HG02642 (cell line): ENCODE data around the gene SLC9A4.
"Not testable (repeated sequence)": the region's sequence is repeated elsewhere in the genome, so short reads cannot be mapped to it uniquely, and the experiment has no call there.

Experiments used
- ATAC-seq: cut with Tn5 transposase; IDR thresholded peaks from one replicate; pipeline ENCODE4 v1.9.1; 2021; ENCODE audit warnings: mild to moderate bottlenecking; ENCODE audit not compliant: unreplicated experiment, poor library complexity

SLC9A4 gene

DNA sequence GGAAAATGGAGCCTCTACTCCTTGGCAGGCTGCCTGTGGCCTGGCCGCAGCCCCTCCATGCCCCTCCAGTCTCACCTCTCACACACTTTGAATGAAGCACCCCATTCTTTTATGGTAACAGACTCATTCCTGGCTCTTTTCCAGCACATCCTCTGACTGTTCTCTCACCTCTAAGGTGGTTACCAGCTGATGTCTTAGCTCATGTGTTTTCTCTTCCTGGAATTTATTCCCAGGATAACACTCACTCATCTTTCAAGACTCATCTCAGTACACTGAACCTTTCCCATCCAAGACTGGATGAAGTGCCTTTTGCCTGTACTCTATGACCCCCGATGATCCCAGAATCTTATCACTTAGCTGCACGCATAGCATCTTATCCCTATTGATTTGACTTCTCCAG is 50.6 kb downstream of the SLC9A4 start:
- no peak for ATAC-seq

DNA sequence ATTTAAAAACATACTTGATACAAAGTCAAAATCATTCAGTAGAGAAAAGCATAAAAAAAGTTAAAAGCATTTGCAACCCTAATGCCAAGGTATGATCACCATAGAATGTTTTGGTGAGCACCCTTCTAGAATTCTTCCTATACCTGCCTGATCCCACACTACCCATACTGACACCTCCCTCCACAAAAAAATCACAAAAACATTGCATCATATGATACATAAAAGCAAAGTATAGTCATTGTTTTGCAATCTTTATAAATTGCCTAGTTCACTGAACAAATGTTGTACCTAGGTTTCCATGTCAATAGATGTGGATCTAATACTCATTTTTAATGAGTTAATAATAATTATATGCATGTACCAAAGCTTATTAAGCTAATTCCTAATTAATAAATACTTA is 54.1 kb downstream of the SLC9A4 start:
- ATAC-seq = no peak

DNA sequence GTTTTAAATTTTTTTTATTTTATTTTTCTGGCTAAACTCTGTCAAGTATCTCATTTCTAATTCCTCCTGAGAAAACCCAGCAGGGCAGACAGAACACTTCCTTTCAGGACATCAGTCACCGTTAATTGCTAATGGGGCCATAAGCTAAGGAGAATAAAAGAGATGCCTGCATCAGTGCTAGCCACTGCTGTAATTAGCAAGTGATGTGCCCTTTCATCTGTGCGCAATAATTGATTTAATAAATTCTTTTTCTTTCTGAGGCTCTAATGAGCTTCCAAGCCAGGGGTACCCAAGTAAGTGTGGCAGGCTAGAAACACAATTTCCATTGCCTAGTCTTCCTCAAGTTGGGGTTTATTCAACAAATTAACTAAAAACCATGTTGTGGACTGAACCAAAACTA is 65.5 kb downstream of the SLC9A4 start:
- ATAC-seq = no peak

DNA sequence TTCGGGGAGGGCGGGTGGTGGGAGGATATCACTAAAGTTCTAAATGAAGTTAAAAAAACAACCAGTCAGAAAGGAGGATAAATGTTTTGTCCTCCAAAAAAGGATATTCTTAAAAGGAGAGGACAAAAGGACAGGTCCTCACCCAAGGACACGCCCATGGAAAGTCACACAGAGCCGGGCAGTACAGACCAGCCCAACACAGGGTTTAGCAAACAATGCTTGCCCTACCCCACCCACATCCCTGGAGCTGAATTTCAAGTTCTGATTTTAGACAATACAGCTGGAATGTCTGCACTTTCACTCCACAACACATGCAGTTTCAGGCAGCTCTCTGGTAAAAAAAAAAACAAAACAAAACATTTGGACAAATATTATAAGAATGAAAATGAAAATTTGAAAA is 67.9 kb downstream of the SLC9A4 start:
- ATAC-seq = no peak

DNA sequence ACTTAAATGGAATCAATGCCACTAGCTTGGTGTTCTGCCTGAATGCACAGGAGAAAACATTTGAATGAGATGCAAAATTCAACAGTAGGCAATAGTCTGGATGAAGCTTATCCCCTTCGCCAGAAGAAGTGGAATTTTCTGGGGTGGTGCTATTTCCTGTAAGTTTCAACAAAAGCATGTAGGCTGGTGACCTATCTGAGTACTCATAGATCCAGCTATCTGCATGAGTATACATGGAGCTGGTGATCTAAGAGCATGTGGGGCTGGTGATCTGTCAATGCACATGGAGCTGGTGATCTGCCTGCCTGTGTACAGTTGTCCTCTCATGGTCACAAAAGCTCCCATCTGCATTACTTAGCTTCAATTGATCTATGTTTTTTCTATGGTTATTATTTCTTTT is 71.2 kb downstream of the SLC9A4 start:
- no peak for ATAC-seq

DNA sequence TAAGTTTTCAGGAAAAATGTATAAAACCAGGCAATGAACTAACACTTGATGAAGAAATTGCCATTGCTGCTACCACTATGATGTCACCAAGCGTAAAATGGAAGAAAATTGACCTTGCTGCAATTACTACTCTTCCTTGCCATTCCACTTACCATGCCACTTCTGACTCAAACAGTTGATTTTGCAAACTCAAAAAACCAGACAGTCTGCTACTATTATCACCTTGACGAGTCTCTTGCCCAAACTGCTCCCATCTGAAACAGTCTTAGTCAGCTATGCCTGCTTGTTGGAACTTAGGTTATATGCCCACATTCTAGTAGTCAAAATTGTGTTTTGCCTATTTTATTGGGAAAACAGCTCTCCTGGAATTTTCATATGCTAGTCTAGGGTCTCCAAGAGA is 74.4 kb downstream of the SLC9A4 start:
- ATAC-seq = no peak

DNA sequence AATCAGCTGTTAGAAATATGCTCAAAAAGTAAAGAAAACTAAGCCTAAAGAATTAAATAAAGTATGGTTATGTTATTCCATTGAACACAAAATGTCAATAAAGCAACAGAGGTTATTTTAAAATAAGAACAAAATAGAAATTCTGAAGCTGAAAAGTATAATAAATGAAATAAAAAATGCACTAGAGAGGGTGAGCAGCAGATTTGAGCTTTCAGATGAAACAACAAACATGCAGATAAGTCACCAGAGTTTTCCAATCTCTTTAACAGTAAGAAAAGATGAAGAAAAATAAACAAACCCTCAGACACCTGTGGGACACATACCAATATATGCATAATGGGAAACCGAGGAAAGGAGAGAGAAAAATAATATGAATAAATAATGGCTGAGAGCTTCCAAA is 76.0 kb downstream of the SLC9A4 start:
- ATAC-seq = no peak

DNA sequence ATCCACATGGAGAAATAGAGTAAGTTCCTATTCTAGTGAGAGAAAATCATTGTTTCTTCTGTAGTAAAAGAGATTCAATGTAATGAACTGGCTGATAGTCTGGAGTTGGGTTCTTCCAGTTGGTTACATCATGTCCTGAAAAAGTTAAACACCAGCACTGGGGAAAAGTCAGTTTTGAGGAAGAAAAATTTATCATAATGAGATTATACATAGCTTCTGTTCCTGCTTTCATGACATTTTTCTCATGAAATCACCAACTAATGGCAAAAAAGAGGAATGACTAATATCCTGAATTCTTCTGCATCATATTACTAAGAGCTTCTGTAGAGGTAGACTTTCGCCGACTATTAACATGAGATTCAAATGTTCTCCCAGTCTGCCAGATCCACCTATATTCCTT is 77.1 kb downstream of the SLC9A4 start:
- ATAC-seq = no peak

DNA sequence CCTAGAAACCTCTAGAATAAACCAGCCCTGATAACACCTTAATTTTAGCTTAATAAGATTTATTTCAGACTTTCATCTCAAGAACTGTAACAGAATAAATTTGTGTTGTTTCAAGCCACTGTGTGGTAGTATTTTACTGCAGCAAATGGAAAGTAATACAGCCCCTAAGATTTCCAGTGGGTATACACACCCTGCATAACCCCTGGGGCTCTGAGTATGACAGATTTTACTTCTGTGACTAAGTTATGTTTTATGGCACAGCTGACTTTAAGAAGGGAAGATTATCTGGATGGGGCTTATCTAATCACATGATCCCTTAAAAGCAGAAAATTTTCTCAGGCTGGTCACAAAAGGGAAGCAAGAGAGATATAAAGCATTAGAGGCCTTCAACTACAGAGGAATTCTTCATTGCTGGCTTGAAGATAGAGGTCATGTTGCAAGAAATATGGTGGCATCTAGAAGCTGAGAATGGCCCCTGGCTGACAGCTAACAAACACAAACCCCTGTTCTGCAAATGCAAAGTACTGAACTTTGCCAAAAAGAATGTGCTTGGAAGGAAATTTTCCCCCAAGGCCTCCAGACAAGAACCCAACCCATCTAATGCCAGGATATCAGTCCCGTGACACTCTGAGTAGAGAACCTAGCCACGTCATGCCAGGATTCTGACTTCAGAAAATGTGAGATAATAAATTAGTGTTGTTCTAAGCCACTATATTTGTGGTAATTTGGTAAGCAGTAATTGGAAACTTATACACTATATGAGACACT is 78.5 kb downstream of the SLC9A4 start:
- ATAC-seq = no peak

DNA sequence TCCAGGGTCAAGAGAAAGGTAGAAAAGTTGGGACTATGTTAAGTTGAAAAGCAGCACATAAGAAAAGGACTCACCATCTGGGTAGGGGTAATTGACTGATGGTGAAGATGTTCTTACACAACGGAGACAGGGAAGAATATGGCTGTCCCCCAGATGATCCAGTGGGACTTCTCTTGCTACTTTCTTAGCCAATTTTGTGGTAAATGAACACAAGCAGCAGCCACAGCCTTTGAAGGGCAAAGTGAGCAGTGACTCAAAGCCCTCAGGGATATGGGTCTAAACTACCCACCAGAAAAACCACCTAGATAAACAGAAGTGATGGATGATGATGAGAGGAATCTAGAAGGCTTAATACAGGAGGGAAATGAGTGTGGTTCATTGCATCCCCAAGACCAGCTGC is 80.6 kb downstream of the SLC9A4 start:
- ATAC-seq = no peak

DNA sequence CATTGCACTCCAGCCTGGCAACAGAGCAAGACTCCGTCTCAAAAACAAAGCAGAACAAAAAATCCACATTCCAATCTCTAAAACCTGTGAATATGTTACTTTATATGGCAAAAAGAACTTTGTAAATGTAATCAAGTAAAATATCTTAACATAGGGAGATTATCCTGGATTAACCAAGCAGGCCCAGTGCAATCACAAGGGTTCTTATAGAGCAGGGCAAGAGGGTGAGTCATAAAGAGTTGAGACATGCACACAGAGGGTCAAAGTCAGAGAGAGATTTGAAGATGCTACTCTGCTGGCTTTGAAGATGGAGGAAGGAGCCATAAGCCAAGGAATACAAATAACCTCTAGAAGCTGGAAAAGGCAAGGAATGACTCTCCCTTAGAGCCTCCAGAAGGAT is 85.4 kb downstream of the SLC9A4 start:
- no peak for ATAC-seq

DNA sequence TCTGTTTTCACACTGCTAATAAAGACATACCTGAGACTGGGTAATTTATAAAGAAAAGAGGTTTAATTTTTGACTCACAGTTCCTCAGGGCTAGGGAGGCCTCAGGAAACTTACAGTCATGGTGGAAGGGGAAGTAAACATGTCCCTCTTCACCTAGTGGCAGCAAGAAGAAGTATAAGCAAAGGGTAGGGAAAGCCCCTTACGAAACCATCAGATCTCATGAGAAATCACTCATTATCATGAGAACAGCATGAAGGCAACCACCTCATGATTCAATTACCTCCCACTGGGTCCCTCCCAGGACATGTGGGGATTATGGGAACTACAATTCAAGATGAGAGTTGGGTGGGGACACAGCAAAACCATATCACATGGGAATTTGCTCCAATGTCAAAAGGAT is 89.5 kb downstream of the SLC9A4 start:
- not testable (repeated sequence) for ATAC-seq

DNA sequence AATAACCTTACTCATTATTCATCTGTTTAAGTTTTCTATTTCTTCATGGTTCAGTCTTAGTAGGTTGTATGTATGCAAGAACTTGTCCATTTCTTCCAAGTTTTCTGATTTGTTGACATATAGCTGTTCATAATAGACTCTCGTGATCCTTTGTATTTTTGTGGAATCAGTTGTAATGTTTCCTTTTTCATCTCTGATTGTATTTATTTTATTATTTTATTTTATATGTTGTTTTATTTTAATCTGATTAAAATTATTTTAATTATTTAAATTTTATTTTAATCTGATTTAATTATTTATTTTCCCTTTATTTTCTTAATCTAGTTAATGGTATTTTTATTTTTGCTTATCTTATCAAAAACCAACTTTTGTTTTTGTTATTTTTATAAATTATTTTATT is 102.9 kb downstream of the SLC9A4 start:
- no peak for ATAC-seq

DNA sequence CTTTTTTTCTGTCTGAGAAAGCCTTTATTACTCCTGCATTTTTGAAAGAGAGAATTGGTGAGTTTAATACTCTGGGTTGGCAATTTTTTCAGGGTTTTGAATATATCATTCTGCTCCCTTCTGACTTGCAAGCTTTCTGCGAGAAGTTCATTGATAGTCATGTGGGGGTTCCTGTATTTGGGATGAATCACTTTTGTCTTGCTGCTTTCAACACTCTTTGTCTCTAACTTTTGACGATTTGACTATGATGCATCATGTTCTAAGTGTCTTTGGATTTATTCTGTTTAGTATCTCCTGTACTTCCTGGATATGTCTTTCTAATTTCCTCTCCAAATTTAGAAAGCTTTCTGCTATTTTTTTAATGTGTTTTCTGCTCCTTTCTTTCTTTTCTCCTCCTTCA is 105.3 kb downstream of the SLC9A4 start:
- no peak for ATAC-seq

DNA sequence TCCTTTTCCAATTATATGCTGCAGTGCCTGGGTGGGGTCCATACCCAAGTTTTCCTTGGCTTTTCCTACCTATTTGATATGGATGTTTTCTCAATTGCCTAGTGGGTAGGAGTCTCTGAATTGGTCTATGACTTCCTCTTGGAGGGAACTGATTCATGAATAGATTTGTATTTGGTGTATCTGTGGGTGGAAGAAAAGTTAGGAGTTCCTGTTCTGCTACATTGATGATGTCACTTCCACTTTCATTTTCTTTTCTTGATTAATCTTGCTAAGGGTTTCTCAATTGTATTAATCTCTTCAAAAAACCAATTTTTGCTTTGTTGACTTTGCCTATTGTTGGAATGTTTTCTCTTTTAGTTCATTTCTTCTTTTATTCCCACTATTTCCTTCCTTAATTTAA is 108.9 kb downstream of the SLC9A4 start:
- no peak for ATAC-seq

DNA sequence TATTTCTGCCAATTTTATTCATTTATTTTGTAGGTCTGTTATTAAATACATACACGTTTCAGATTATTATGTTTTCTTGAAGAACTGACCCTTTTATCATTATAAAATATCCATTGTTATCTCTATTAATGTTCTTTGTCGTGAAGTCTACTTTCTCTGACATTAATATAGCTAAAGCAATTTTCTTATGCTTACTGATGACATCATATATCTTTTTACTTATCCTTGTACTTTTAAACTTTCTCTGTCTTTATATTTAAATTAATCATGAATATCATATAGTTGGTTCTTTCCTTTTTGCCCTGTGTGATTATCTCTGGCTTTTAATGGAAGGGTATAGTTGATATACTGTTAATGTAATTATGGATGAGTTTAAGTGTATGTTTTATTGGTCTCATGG is 109.8 kb downstream of the SLC9A4 start:
- ATAC-seq = no peak
